ENCODE measurements around the gene LMNA.
"Not testable (repeated sequence)": the region's sequence is repeated elsewhere in the genome, so short reads cannot be mapped to it uniquely, and the experiment has no call there.

Gene LMNA

GRCh38 chr1:156164125-156164831 lies 49.8 kb downstream of the LMNA start:
- DNase-seq: no peak

- DNase-seq: peak; percentile 39
Observed at GRCh38 chr1:156165083-156165482, 50.6 kb downstream of the LMNA start.

GRCh38 chr1:156167536-156167935 lies 53.0 kb downstream of the LMNA start:
- no peak for DNase-seq

GRCh38 chr1:156172696-156173470 lies 58.4 kb downstream of the LMNA start:
- DNase-seq: no peak

- DNase-seq: no peak
Observed at GRCh38 chr1:156176610-156177210, 62.2 kb downstream of the LMNA start.

- DNase-seq: no peak
Observed at GRCh38 chr1:156177919-156178654, 63.6 kb downstream of the LMNA start.

GRCh38 chr1:156180471-156180870 lies 66.0 kb downstream of the LMNA start:
- DNase-seq: no peak

GRCh38 chr1:156181391-156181924 lies 66.9 kb downstream of the LMNA start:
- DNase-seq: not testable (repeated sequence)

- DNase-seq: not testable (repeated sequence)
Observed at GRCh38 chr1:156182010-156182779, 67.7 kb downstream of the LMNA start.

- not testable (repeated sequence) for DNase-seq
Observed at GRCh38 chr1:156186347-156187177, 72.1 kb downstream of the LMNA start.

Data from CD4-positive, alpha-beta T cell treated with Interleukin-15 for 1 hour (primary cell).